ENCODE results near the gene HEXIM2.

The HEXIM2 gene

DNA sequence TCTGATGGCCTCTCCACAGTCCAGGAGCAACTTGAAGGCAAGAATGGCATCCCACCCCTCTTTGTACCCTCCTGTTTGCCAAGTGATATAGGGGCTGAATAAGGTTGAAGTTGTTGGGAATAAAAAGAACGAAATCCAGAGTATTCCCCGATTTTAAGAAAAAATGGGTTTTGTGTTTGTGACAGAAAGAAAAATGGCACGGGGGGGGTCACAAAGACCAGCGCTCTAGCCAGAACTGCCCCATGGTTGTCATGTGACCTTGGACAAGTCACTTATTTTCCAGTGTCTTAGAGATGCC lies 15.1 kb upstream of the HEXIM2 start:
- no peak for TF ChIP-seq ZFX (IDR thresholded peaks at IDR 0.05; ENCODE audit: borderline replicate concordance)
- TF ChIP-seq, protein P1, sequence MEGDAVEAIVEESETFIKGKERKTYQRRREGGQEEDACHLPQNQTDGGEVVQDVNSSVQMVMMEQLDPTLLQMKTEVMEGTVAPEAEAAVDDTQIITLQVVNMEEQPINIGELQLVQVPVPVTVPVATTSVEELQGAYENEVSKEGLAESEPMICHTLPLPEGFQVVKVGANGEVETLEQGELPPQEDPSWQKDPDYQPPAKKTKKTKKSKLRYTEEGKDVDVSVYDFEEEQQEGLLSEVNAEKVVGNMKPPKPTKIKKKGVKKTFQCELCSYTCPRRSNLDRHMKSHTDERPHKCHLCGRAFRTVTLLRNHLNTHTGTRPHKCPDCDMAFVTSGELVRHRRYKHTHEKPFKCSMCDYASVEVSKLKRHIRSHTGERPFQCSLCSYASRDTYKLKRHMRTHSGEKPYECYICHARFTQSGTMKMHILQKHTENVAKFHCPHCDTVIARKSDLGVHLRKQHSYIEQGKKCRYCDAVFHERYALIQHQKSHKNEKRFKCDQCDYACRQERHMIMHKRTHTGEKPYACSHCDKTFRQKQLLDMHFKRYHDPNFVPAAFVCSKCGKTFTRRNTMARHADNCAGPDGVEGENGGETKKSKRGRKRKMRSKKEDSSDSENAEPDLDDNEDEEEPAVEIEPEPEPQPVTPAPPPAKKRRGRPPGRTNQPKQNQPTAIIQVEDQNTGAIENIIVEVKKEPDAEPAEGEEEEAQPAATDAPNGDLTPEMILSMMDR (IDR thresholded peaks at IDR 0.05) = no peak
- H3K27ac ChIP-seq = peak overlapping the region; percentile 99

DNA sequence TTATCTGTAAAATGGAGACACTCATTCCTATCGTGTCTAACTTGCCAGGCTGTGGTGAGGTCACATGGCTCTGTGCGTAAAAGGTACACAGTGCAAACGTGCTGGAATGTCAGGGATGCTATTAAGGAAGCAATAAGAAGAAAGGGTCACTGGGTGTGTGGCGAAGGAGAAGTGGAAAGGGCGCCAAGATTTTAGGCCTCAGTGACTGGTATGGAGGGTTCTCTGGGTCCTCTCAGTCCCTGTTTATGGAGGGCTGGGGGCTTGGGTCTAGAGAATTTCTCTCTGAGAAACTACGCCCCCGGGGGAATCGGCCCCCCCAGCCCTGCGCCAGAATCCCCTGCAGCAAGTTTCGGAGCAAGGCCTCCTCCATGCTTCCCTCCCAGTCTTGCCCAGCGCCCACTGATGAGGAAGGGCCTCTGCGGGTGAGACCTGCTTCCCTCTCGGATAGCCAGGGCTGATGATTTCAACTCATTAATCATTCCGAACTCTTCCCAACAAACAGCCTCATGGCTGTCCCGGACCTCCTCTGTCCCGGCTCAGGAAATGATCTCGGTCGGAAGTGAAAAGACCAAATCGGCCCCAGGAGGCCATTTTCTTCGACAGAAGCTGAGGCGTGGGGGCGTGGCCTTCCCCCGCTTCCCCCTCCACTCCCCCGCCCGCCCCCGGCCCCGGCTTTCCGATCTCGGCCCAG lies 14.6 kb upstream of the HEXIM2 start:
- H3K27ac ChIP-seq = peak overlapping the region; percentile 99
- no peak for TF ChIP-seq ZFX (IDR thresholded peaks at IDR 0.05; ENCODE audit: borderline replicate concordance)
- TF ChIP-seq, protein P1 (IDR thresholded peaks at IDR 0.05) = no peak

DNA sequence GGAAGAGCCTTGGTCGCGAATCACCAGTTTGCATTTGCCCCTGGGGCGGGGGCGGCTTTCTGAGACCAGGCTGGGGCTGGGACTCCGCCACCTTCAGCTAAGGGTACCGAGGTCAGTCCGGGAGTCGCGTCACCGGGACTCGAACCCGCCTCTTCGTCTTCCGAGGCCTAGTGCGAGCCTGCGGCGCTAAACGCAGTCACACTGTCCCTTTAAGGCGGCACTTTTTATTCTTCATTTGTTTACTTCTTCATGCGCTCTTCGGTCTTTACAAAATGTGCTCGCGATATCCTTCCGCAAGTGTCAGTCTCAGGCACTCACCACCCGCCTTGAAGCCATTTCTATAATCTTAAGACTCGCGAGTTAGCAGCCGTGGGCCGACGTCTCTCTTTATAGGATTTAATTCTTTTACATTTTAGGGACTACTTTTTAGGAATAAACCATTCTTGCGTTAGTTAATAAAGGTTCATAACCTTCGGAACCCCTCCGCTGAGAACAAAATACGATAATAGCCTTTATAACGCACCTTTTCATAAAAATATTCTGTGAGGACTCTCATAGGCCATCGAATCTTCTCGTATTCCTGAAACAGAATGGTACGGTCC lies 14.0 kb upstream of the HEXIM2 start:
- TF ChIP-seq, protein P1 (IDR thresholded peaks at IDR 0.05) = no peak
- TF ChIP-seq ZFX (IDR thresholded peaks at IDR 0.05; ENCODE audit: borderline replicate concordance) = no peak
- peak overlapping the region; percentile 99 for H3K27ac ChIP-seq

DNA sequence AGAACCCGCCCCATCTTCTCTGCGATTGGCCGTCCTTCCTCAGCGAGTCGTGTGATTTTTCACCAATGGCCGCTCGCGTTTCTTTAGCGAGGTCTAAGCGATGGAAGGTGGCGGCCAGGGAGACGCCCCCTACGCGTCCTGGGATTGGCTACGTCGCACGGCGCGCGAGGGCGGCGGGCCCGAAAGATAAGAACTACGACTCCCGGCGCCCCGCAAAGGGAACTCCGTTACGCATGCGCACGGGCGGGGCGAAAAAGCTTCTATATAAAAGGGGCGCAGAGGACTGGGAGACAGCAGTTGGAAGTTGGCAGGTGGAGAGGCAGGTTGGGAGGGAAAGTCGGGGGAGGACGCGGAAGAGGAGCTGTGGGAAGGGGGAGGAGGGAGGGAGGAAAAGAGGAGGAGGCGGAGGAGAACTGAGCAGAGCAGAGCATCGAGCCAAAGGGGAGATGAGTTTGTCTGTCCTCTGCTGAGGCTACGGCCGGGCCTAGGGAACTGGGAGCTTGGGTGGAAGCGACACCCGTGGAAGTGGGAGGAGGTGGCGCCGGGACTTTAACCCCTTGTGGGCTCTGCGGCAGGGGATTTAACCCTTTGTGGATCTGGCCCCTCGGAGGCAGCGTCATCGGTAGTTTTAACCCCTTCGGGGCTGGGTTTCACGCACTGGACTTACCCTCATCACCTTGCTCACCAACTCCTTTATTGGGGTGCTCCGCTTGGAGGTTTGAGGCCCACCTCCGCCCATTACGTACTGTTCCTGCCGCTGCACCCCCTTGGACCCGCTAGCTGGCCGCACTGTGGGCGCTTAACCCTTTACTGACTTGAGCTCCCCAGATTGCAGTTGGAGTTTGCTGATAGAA lies 13.3 kb upstream of the HEXIM2 start, which contains the start of gene HEXIM1:
Gene HEXIM1 (plus strand): TSS at position 293 of the 854 bp plus-strand sequence. CDS start 716 bp downstream, outside the sequence.
- H3K27ac ChIP-seq = peak within 1 kb of the TSS; percentile 99
- TF ChIP-seq ZFX (IDR thresholded peaks at IDR 0.05; ENCODE audit: borderline replicate concordance) = no peak
- TF ChIP-seq, protein P1 (IDR thresholded peaks at IDR 0.05) = no peak

DNA sequence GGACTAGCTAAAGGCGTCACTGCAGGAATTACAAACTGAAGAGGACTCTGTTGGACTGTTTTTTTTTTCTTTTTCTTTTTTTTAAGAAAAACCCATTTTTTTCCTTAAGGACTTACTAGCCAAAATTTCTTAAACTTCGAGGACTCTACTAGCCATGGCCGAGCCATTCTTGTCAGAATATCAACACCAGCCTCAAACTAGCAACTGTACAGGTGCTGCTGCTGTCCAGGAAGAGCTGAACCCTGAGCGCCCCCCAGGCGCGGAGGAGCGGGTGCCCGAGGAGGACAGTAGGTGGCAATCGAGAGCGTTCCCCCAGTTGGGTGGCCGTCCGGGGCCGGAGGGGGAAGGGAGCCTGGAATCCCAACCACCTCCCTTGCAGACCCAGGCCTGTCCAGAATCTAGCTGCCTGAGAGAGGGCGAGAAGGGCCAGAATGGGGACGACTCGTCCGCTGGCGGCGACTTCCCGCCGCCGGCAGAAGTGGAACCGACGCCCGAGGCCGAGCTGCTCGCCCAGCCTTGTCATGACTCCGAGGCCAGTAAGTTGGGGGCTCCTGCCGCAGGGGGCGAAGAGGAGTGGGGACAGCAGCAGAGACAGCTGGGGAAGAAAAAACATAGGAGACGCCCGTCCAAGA lies 12.5 kb upstream of the HEXIM2 start:
- peak overlapping the region; percentile 99 for H3K27ac ChIP-seq
- no peak for TF ChIP-seq ZFX (IDR thresholded peaks at IDR 0.05; ENCODE audit: borderline replicate concordance)
- TF ChIP-seq, protein P1 (IDR thresholded peaks at IDR 0.05) = peak; percentile 86

DNA sequence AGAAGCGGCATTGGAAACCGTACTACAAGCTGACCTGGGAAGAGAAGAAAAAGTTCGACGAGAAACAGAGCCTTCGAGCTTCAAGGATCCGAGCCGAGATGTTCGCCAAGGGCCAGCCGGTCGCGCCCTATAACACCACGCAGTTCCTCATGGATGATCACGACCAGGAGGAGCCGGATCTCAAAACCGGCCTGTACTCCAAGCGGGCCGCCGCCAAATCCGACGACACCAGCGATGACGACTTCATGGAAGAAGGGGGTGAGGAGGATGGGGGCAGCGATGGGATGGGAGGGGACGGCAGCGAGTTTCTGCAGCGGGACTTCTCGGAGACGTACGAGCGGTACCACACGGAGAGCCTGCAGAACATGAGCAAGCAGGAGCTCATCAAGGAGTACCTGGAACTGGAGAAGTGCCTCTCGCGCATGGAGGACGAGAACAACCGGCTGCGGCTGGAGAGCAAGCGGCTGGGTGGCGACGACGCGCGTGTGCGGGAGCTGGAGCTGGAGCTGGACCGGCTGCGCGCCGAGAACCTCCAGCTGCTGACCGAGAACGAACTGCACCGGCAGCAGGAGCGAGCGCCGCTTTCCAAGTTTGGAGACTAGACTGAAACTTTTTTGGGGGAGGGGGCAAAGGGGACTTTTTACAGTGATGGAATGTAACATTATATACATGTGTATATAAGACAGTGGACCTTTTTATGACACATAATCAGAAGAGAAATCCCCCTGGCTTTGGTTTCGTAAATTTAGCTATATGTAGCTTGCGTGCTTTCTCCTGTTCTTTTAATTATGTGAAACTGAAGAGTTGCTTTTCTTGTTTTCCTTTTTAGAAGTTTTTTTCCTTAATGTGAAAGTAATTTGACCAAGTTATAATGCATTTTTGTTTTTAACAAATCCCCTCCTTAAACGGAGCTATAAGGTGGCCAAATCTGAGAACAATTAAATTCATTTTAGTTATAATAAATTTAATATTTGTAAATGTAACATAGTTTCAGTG lies 11.7 kb upstream of the HEXIM2 start:
- peak overlapping the region; percentile 99 for H3K27ac ChIP-seq
- TF ChIP-seq, protein P1 (IDR thresholded peaks at IDR 0.05) = no peak
- TF ChIP-seq ZFX (IDR thresholded peaks at IDR 0.05; ENCODE audit: borderline replicate concordance) = no peak

Data from 22Rv1 (cell line).